Activated T-helper 2 cell treated with anti-CD3 and anti-CD28 coated beads, Interferon-gamma antibody, Interleukin-2, Interleukin-4, amounts not matched to agents 10 μg/mL and 5 μg/mL and 100 μg/mL, durations not matched to agents 14 hours and 24 hours and 36 hours (primary cell): ENCODE results near the gene SORCS2. TPM values are rescaled to one million over a fixed set of nuclear protein-coding genes. Genes with fewer than 3 reads are reported as not detected.

Experiments used
- DNase-seq: peaks from one replicate; pipeline ENCODE4 v3.0.0; 2021; ENCODE audit warnings: low spot score
- H3K27ac Mint-ChIP-seq: one replicate; pipeline ENCODE4 v1.8.0; 2021; ENCODE audit warnings: mixed read lengths
- H3K27me3 Mint-ChIP-seq: one replicate; pipeline ENCODE4 v1.8.0; 2021; ENCODE audit warnings: low read depth, mixed read lengths
- H3K36me3 Mint-ChIP-seq: one replicate; pipeline ENCODE4 v1.8.0; 2021; ENCODE audit warnings: low read depth, mixed read lengths
- H3K4me1 Mint-ChIP-seq: one replicate; pipeline ENCODE4 v1.8.0; 2021; ENCODE audit warnings: low read depth, mixed read lengths
- H3K4me3 Mint-ChIP-seq: one replicate; pipeline ENCODE4 v1.8.0; 2021; ENCODE audit warnings: low read depth, mild to moderate bottlenecking, moderate library complexity, mixed read lengths
- H3K9me3 Mint-ChIP-seq: one replicate; pipeline ENCODE4 v1.8.0; 2021; ENCODE audit warnings: mixed read lengths
- intact Hi-C: fragments of 100-400 bp; cut with micrococcal nuclease; formaldehyde crosslinking; loops from one replicate; pipeline ENCODE4 v1.15.1; 2023
- total RNA-seq: library from RNA; stranded (reverse); gene quantifications from 2 replicates; pipeline ENCODE4 v1.2.3, GENCODE V29; 2022

The SORCS2 gene
- total RNA-seq, 1 donor from 2014 or later, result 0.02 TPM

- Mint-ChIP-seq H3K4me1 (no peaks in the 10 kb centered on the region), H3K4me3 (no peak overlapping the region), H3K36me3 (no peaks in the 10 kb centered on the region), H3K9me3 (no peaks in the 10 kb centered on the region), H3K27me3 (peaks cover 2% of the 10 kb centered on the region), H3K27ac (no peak overlapping the region)
- intact Hi-C loops, result no loop called here
- DNase-seq, result no peak
Measured at GRCh38 chr4:7693711-7694110, 501.4 kb downstream of the SORCS2 start.

DNA sequence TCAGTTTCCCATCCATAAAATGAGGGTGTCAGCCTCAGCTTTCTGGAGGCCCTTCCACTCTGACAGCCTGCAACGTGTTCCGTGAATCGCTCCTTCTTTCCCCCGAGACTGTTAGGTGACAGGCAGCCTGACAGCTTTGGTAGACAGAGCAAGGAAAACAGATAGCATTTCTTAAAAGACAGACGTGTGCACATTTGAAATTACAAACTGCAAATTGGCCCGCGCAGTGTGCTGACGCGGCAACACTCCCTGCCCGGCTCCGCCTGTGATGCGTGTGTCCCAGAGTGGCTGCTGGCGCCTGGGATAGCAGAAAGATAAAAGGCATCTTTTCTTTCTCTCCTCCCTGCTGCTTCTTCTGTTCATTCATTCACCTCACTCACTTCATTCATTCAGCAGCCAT is 502.0 kb downstream of the SORCS2 start:
- intact Hi-C loops, result no loop called here
- Mint-ChIP-seq H3K27ac (no peak overlapping the region), H3K4me3 (no peak overlapping the region), H3K9me3 (no peaks in the 10 kb centered on the region), H3K27me3 (peaks cover 2% of the 10 kb centered on the region), H3K4me1 (no peaks in the 10 kb centered on the region), H3K36me3 (no peaks in the 10 kb centered on the region)
- DNase-seq, result no peak

- no peaks in the 10 kb centered on the region for H3K36me3 Mint-ChIP-seq
- intact Hi-C loops, result no loop called here
- DNase-seq, result no peak
- no peaks in the 10 kb centered on the region for H3K4me1 Mint-ChIP-seq
- peaks cover 2% of the 10 kb centered on the region for H3K27me3 Mint-ChIP-seq
- H3K9me3 Mint-ChIP-seq, result no peaks in the 10 kb centered on the region
- no peak overlapping the region for H3K4me3 Mint-ChIP-seq
- H3K27ac Mint-ChIP-seq, result no peak overlapping the region
Measured at GRCh38 chr4:7697343-7697742, 505.0 kb downstream of the SORCS2 start.

GRCh38 chr4:7697821-7698220 is 505.5 kb downstream of the SORCS2 start:
- H3K36me3 Mint-ChIP-seq, result no peaks in the 10 kb centered on the region
- no peaks in the 10 kb centered on the region for H3K4me1 Mint-ChIP-seq

GRCh38 chr4:7698584-7698983 is 506.2 kb downstream of the SORCS2 start:
- no peaks in the 10 kb centered on the region for H3K4me1 Mint-ChIP-seq
- H3K27ac Mint-ChIP-seq, result no peak overlapping the region
- no peak overlapping the region for H3K4me3 Mint-ChIP-seq
- DNase-seq, result no peak
- H3K27me3 Mint-ChIP-seq, result peaks cover 2% of the 10 kb centered on the region
- intact Hi-C loops, result no loop called here
- no peaks in the 10 kb centered on the region for H3K9me3 Mint-ChIP-seq
- H3K36me3 Mint-ChIP-seq, result no peaks in the 10 kb centered on the region

More at GRCh38 chr4:7697821-7698220, 505.5 kb downstream of the SORCS2 start:
- peaks cover 2% of the 10 kb centered on the region for H3K27me3 Mint-ChIP-seq
- H3K27ac Mint-ChIP-seq, result no peak overlapping the region
- intact Hi-C loops, result no loop called here
- DNase-seq, result no peak
- H3K9me3 Mint-ChIP-seq, result no peaks in the 10 kb centered on the region
- no peak overlapping the region for H3K4me3 Mint-ChIP-seq

- no peak overlapping the region for H3K4me3 Mint-ChIP-seq
- no peaks in the 10 kb centered on the region for H3K9me3 Mint-ChIP-seq
- H3K4me1 Mint-ChIP-seq, result no peaks in the 10 kb centered on the region
- H3K36me3 Mint-ChIP-seq, result no peaks in the 10 kb centered on the region
- intact Hi-C loops, result no loop called here
- H3K27ac Mint-ChIP-seq, result no peak overlapping the region
- DNase-seq, result no peak
- H3K27me3 Mint-ChIP-seq, result peaks cover 2% of the 10 kb centered on the region
Measured at GRCh38 chr4:7699031-7699430, 506.7 kb downstream of the SORCS2 start.

- H3K27me3 Mint-ChIP-seq, result peaks cover 2% of the 10 kb centered on the region
- H3K27ac Mint-ChIP-seq, result no peak overlapping the region
- H3K36me3 Mint-ChIP-seq, result no peaks in the 10 kb centered on the region
Measured at GRCh38 chr4:7699825-7700224, 507.5 kb downstream of the SORCS2 start.

GRCh38 chr4:7700665-7701064 is 508.3 kb downstream of the SORCS2 start:
- H3K4me1 Mint-ChIP-seq, result no peaks in the 10 kb centered on the region
- H3K27ac Mint-ChIP-seq, result no peak overlapping the region
- H3K36me3 Mint-ChIP-seq, result no peaks in the 10 kb centered on the region
- peaks cover 2% of the 10 kb centered on the region for H3K27me3 Mint-ChIP-seq
- H3K4me3 Mint-ChIP-seq, result no peak overlapping the region
- DNase-seq, result no peak
- no peaks in the 10 kb centered on the region for H3K9me3 Mint-ChIP-seq
- intact Hi-C loops, result no loop called here

More at GRCh38 chr4:7699825-7700224, 507.5 kb downstream of the SORCS2 start:
- intact Hi-C loops, result no loop called here
- Mint-ChIP-seq H3K9me3 (no peaks in the 10 kb centered on the region), H3K4me3 (no peak overlapping the region), H3K4me1 (no peaks in the 10 kb centered on the region)
- DNase-seq, result no peak

DNA sequence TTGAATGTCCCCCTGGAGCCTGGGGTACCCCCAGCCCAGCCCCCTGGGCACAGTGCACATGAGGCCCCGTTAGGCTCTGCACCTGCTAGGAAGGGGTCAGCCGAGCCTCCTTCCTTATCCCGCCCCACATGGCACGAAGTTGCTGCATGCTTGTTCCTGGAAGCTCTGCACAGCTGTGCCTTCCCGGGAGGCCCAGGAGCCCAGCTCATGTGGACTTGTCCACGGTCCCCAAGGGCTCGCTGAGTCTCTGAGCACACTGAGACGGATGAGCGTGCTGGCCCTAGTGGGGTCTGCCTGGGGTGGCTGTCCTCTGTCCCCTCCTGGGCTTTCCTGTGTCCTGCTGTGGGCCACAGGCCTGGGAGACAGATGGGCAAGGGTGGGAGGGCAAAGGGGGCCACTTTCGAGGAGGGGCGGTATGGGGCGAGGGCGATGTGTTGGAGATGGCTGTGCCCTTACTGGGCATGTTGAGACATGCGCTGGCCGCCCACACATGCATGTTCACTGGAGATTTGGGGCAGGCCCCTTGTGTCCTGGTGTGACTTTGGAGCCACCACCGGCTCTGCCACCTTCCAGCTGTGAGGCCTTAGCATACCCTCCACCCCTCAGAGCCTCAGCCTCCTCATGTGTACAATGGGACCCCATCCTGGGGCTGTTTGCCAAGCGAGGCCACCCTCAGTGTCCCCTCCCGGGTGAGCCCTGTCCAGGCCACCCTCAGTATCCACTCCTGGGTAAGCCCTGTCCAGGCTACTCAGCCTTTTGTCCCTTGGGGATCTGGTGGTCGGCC is 509.7 kb downstream of the SORCS2 start:
- H3K27ac Mint-ChIP-seq, result no peak overlapping the region
- no peaks in the 10 kb centered on the region for H3K4me1 Mint-ChIP-seq
- DNase-seq, result no peak
- no peaks in the 10 kb centered on the region for H3K9me3 Mint-ChIP-seq
- H3K27me3 Mint-ChIP-seq, result peaks cover 2% of the 10 kb centered on the region
- H3K36me3 Mint-ChIP-seq, result no peaks in the 10 kb centered on the region
- intact Hi-C loops, result no loop called here
- no peak overlapping the region for H3K4me3 Mint-ChIP-seq

DNA sequence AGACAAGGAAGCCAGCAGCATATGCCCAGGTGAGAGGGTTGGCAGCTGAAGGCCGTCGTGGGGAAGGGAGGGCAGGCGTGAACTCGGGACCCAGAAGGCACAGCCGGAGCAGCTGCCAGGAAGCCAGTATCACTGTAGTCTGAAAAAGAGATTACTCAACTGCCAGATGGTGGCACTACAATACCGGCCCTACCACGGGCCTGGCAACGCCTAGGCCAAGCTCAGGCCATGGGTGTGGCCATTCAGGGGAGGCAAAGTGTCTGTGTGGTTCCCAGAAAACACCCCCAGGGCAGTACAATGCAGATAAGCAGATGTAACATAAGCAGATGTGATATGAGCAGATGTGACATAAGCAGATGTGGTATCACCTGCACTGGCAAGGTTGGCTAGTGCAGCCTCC is 511.4 kb downstream of the SORCS2 start:
- Mint-ChIP-seq H3K4me3 (no peak overlapping the region), H3K36me3 (no peaks in the 10 kb centered on the region), H3K27ac (no peak overlapping the region), H3K27me3 (no peaks in the 10 kb centered on the region), H3K9me3 (no peaks in the 10 kb centered on the region), H3K4me1 (no peaks in the 10 kb centered on the region)
- no peak for DNase-seq
- intact Hi-C loops, result no loop called here

DNA sequence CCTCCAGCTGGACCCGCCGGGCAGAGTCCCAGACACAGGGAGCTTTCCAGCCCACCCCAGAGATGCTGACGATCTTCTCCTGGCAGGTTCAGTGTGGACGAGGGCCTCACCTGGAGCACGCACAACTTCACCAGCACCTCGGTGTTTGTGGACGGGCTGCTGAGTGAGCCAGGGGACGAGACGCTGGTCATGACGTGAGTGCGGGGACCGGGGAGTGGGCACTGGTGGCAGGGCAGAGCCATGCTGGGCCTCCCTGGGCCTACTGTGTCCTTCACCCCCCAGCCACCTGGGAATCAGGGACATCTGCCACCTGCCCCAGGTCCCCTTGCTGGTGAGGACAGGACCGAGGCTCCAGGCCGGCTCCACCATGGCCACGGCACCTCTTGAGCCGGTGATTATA is 511.8 kb downstream of the SORCS2 start:
- intact Hi-C loops, result no loop called here
- H3K4me3 Mint-ChIP-seq, result no peak overlapping the region
- H3K4me1 Mint-ChIP-seq, result no peaks in the 10 kb centered on the region
- no peaks in the 10 kb centered on the region for H3K9me3 Mint-ChIP-seq
- H3K27ac Mint-ChIP-seq, result no peak overlapping the region
- no peaks in the 10 kb centered on the region for H3K36me3 Mint-ChIP-seq
- DNase-seq, result no peak
- no peaks in the 10 kb centered on the region for H3K27me3 Mint-ChIP-seq

DNA sequence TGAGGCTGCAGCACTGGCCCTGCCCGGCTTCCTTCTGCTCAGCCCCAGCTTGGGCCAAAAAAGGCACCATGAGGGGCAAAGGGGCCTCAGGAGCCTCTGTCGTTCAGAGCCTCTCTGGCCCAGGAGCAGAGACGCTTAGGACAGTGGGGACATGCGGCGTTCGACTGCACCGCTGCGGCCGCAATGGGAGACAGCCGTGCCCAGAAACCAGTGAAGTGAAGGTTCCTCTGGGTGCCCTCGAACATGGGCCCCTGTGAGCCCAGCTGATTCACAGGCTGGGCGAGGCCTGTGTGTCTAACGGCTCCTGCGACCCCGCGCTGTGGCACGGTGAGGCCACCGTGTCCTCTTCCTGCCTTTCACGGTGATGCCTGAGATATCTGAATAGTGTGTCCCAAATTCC is 512.3 kb downstream of the SORCS2 start:
- Mint-ChIP-seq H3K27me3 (no peaks in the 10 kb centered on the region), H3K9me3 (no peaks in the 10 kb centered on the region), H3K36me3 (no peaks in the 10 kb centered on the region), H3K27ac (no peak overlapping the region), H3K4me3 (no peak overlapping the region), H3K4me1 (no peaks in the 10 kb centered on the region)
- intact Hi-C loops, result no loop called here
- DNase-seq, result no peak

DNA sequence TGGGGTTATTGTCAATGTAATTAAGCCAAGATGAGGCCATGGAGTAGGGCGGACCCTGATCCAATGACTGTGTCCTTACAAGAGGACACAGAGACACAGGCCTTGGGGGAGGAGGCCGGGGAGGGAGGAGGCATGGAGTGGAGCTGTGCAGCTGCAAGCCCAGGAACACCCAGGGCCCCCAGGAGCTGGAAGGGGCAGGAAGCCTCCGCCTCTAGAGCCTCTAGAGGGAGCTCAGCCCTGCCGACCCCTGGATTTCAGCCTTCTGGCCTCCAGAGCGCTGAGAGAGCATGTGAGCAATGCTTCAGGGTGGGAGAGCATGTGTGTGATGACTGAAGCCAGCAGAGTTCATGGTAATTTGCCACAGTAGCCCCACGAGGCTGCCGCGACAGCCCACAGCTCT is 512.7 kb downstream of the SORCS2 start:
- H3K9me3 Mint-ChIP-seq, result no peaks in the 10 kb centered on the region
- H3K36me3 Mint-ChIP-seq, result no peaks in the 10 kb centered on the region
- no peak overlapping the region for H3K27ac Mint-ChIP-seq
- no peaks in the 10 kb centered on the region for H3K27me3 Mint-ChIP-seq
- H3K4me3 Mint-ChIP-seq, result no peak overlapping the region
- no peak for DNase-seq
- H3K4me1 Mint-ChIP-seq, result no peaks in the 10 kb centered on the region
- intact Hi-C loops, result no loop called here

DNA sequence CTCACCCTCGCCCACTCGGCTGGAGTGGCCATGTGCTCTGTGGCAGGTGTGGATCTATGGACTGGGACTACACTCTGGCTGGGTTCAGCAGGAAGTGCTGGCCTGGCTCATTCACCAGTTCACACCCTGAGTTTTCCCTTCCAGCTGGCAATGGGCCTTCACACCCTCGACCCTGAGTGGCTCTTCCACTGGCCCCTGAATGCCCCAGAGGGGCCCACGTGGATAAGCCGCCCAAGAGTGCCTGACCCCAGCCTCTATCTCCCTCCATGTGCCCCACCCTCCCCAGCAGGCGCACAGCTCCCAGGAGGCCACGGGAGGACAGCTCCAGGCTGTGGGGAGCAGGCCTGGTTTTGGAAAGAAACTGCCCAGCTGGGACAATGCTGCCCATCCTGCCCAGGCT is 513.3 kb downstream of the SORCS2 start:
- H3K9me3 Mint-ChIP-seq, result no peaks in the 10 kb centered on the region
- H3K27ac Mint-ChIP-seq, result no peak overlapping the region
- H3K4me3 Mint-ChIP-seq, result no peak overlapping the region
- DNase-seq, result no peak
- H3K27me3 Mint-ChIP-seq, result no peaks in the 10 kb centered on the region
- intact Hi-C loops, result no loop called here
- H3K4me1 Mint-ChIP-seq, result no peaks in the 10 kb centered on the region
- H3K36me3 Mint-ChIP-seq, result no peaks in the 10 kb centered on the region
